T follicular helper cell (primary cell): ENCODE measurements around the gene PTPRK.

Experiments used
- DNase-seq: peaks from one replicate; pipeline ENCODE4 v3.0.0-alpha.2; 2020; ENCODE audit warnings: low read depth

The PTPRK gene

DNA sequence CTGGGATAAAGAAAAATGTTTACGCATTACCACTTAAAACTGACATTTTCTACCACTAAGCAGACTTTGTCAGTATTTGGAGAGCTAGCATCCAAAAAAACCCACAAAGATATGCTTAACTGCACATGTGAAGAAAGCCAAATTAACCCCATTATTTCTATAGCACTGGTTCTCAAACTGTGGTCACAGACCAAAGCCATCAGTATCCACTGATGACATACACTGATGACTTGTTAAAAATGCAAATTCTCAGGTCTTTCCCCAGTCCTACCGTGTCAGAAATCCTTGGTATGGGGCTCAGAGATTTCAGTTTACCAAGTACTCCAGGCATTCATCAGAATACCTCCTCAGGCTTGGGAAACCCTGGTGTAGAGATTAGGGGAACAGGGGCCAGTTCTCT lies 230.2 kb downstream of the PTPRK start:
- DNase-seq, result no peak

DNA sequence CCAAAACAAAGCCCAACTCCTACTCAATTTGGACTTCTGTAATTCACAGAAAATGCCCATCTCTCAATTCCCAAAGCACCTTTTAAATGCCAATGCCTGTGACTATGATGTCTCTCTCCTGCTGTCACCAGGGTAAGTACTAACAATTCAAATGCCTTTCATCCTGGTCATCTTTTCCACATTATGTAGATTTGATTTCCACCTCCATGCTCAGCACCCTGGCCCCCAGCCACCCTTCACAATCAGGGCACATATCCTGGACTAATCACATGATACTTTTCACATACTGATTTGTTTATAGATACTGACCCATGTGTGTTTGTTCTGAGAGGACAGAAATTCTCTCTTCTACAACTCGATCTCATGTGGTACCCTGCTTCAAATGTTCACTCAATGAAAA lies 236.3 kb downstream of the PTPRK start:
- no peak for DNase-seq

- no peak for DNase-seq
Measured at GRCh38 chr6:128282961-128283360, 237.4 kb downstream of the PTPRK start.

- DNase-seq, result no peak
Measured at GRCh38 chr6:128280960-128281359, 239.4 kb downstream of the PTPRK start.

DNA sequence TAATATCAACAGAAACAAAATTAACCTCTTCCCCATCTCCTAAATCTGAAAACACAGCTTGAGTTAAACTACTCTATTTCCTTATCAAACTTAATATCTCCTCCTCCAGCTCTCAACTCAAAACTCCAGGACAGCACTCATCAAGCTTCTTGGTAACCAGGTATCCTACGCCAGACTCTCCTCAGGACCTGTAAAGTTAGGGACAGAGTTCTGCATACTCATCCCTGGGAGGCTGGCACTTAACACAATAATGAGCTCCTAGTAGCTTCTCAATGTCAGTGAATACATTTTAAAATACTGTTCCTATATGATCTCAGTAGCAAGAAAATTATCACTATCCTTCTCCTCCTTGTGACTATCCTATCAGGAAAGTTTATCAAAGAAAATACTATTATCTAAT lies 240.3 kb downstream of the PTPRK start:
- DNase-seq, result no peak

- no peak for DNase-seq
Measured at GRCh38 chr6:128278836-128279235, 241.6 kb downstream of the PTPRK start.

GRCh38 chr6:128277379-128277778 lies 243.0 kb downstream of the PTPRK start:
- DNase-seq, result no peak

DNA sequence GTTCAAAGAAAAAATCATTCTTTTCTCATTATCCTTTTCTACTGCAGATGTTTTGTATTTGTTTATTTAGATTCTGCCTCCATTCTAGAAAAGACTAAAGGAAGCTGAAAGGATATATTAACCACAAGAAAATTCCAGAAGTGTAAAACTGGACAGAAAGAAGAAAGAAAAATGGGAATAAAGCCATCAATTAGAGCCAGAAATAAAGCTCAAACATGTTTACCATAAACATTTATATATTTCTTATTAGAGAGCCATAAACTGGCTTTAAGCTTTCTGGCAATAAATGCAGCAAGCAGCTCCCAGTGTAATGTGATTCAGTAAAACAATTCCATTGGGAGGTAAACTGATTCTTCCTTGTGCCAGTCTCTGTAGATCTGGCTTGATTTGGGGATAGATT lies 244.1 kb downstream of the PTPRK start:
- no peak for DNase-seq

DNA sequence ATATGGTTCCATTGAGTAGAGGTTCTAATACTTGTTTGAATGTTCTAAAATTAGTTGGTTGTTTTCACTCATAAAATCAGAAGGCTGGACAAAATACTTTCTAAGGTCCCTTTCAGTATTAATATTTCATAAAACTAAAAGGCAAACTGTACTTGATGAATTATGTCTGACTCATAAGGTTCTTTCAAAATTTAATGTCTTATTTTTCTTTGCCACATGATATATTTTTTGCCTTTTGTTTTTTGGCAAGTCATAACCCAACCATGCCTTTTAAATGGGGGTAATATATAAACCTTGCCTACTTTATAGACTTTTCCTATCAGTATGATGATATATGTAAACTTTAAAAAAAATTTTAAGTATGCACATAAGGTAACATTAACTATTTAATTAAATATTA lies 244.7 kb downstream of the PTPRK start:
- no peak for DNase-seq

- DNase-seq, result no peak
Measured at GRCh38 chr6:128275030-128275429, 245.4 kb downstream of the PTPRK start.

GRCh38 chr6:128271527-128271926 lies 248.9 kb downstream of the PTPRK start:
- no peak for DNase-seq

DNA sequence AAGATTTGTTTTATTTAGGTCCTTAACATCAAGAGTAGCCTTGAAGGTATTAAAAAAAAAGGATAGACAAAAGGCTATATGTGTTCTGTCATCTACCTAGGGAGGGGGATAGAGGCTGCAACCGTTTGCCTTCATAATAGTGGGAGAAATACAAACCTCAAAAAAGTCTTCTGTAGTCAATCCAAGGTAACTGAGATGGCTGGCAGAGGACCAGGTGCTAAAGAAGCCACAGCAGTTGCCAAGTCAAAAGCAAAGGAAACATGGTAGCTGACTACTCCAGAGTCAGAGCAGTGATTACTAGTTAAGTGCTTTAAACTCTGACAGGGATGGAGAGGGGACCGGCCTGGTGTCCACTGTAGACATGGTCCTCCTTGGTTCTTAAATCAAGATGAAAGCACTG lies 249.4 kb downstream of the PTPRK start:
- DNase-seq, result no peak

GRCh38 chr6:128266946-128267345 lies 253.5 kb downstream of the PTPRK start:
- no peak for DNase-seq

DNA sequence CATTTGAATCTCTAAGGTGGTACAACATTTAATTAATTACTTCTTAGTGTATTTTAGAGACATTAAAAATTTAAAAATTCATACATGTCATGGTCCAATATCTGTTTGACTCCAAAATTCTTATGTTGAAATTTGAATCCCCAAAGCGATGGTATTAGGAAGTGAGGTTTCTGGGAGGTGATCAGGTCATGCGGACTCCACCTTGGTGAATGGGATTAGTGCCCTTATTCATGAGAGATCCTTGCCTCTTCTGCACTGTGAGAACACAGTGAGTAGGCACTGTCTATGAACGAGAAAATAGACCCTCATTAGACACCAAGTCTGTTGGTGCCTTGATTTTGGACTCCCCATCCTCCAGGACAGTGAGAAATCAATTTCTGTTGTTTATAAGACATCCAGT lies 254.7 kb downstream of the PTPRK start:
- DNase-seq, result no peak

DNA sequence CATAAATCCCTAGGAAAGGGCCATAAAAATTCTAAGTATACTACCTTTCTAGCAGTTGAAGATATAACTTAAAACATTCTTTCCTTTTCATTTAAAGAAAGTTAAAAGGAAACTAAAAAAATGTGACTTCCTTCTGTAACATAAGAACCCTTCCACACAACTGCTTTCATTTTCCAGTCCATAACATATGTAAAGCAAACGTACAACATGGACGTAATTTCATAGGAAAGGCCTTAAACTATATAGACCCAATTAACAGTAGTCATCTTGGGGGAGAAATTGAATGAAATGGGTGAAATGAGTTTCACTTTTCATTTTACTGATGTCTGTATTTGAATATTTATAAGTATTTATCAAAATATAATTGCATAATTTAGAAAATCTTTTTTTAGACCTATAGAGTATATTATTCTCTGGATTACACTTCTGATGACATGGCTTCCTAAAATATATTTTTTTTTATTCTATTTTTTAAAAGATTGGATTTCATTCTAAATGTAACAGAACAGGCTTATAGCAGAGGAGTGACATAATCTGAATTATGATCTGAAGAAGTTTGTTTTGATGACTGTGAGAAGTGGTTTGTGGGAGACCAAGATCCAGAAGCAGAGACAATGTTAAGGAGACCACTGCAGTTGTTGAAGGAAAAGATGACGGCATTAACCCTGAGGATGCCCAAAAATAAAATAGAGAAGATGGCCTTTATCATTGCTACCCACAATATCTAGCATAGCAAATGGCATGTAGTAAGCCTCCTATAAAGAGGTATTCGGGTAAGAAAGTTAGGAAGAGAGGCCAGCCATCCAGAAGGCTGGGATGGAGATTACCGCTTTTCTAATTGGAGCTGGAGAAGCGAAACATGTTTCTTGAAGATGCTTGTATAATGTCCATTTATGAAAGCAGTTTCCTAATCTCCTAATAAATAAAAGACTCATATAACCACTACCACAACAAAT lies 260.4 kb downstream of the PTPRK start:
- DNase-seq, result no peak

DNA sequence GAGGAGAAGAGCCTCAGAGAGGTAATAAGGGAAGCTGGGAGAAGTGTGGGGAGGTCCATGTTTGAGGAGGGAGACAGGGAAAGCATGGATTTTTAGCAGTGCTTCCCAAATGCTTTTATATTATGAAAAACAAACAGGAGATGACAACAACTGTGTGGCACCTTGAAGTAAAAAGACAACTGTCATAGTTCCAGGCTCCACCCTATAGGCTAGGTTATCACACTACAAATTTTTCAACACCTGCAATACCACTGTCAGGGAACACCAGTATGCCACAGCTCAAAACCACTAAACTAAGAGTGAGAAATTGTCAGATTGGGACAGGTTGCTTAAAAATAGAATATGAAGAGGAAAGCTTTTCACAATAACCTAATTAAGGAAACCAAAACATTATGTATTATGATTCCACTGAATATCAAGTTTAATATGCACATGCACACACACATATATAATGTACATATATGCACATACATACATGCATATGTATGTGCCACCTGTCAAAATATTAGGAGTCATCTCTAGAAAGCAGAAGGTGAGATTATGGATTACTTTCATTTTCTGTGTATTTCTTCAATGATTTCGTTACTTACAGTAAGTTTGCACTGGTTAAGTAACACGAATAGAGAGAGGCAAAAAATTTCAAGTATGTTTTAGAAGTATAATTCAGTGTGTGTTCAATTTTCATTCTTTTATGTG lies 261.2 kb downstream of the PTPRK start:
- DNase-seq, result no peak

DNA sequence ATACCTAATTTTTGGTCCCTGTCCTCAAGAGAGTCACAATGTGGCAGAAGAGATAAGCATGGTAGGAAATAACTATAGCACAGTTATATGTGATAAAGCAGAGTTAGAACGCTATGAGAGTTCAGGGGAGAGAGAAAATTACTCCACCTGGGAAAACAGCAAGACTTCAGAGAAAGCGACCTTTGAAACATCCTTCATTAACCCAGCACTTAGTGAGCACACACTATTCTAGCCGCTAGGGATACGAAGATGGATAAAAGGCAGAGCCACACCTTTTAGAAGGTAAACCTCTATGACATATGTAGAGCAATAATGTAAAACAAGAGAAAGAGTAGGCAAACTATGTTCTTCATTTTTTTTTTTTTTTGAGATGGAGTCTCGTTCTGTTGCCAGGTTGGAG lies 264.3 kb downstream of the PTPRK start:
- no peak for DNase-seq

- DNase-seq, result no peak
Measured at GRCh38 chr6:128252341-128253176, 267.8 kb downstream of the PTPRK start.

DNA sequence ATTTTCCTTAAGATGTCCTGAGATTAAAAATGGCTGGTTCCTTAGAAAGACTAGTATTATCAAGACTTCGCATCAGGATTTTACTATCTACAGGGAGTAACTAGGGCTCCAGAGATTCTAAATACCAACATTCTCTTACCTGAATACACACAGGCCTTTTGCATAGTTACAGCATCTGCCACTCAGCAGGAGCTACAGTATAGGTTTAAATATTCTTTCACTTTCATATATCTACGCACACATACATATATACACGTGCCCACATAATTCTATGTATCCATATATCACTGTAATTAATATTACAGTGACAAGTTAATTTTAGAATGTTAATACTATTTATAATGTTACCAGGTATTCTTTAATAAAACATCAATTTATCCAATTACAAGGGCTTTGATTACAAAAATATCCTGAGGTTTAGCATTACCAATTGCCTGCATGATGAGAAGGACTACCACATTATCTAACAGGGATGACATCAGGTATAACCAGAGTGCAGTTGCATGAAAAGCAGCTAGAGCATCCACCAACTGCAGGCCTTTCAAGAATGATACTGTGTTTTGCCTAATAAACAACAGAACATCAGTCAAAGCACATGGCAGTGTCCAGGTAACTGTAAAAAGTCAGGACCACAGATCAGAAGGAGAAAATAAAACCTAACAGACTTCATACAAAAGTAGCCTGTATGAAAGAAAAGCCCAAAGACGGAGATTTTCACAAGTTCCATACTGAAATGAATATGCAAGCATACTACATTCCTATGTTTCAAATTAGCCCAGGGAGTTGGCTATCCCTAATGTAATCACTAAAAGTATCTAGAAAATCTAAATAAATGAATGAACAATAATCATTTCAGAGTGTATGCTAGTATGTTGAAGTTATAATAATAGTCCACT lies 268.7 kb downstream of the PTPRK start:
- DNase-seq, result no peak

DNA sequence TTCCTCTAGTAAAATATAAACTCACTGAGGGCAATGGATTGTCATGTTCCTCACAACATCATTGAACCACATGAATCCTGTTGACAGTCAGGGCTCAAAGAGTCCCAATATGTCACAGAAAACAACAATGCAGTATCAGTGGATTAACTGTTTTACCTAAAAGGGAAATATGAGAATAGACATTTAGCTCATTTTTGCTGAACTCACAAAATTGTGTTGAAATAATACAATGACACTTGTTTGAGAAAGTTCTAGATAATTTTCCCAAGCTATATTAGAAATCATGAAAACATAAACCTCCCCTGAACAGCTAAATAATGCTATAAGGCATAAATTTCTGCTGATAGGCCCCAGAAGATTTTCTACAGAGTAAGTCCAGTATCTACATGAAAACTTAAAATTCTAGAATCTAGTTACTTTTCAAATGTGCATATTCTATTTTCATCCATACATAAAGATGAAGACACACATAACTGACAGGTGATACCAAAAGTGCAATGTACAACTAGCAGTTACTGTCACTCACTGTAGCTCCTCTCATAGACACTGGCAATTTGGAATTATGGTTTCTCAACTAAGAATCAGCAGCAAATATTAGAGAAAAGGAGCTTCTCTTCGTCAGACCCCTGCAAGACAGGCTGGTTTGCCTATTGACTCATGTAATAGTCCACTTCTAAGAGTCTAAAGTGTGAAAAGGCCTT lies 269.9 kb downstream of the PTPRK start:
- DNase-seq, result no peak

DNA sequence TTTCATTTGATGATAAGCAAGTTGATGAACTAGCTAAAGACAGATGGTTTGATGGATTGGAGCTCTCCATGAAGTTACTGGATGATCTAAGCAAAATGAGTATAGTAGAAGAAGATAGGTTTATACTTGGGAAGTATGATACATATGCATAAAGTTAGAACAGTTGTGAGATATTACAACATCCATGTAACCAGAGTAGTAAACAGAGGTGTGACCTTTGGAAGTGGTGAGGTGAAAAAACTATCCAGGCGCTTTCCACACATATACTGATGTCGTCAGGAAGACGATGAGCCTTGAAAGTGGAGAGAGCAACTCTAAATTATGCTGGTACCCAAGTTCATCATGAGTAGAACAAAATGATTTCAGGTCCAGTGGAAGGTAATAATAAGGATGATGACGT lies 271.0 kb downstream of the PTPRK start:
- no peak for DNase-seq
